Endothelial cell of umbilical vein (primary cell): ENCODE data around the gene ELF3. TPM values are rescaled to one million over a fixed set of nuclear protein-coding genes. Genes with fewer than 3 reads are reported as not detected.

Experiments used
- BruUV-seq: library from RNA; stranded (reverse); fragments of 400-500 nt; replicated peaks from 2 replicates; lab custom pipeline; 2021; lab: Mats Ljungman, UMichigan
- CTCF ChIA-PET: fragments of 300-600, 350-600 bp; sonication (Branson Sonifier 250); formaldehyde crosslinking; loops from one replicate; lab custom pipeline; 2021; ENCODE audit warnings: antibody characterized with exemption, inconsistent platforms; lab: Charles Lee
- POLR2A ChIA-PET: fragments of 300-600, 350-600 bp; sonication (Branson Sonifier 250); formaldehyde crosslinking; loops from one replicate; lab custom pipeline; 2021; ENCODE audit warnings: antibody characterized with exemption, inconsistent platforms; lab: Charles Lee
- DNase-seq: peaks from one replicate; pipeline ENCODE4 v3.0.0-alpha.2; 2011; ENCODE audit warnings: low read depth, low spot score
- FAIRE-seq: peaks from 2 replicates; lab custom pipeline; 2011; peaks lifted over from hg19 to GRCh38; lab: Jason Lieb, UNC
- H2AFZ ChIP-seq: 2 replicates; pipeline ENCODE4 v1.6.0; 2012; ENCODE audit warnings: low read depth, low read length, control low read depth, inconsistent platforms
- H3K27ac ChIP-seq: 2 replicates; pipeline ENCODE4 v1.5.1; 2011; ENCODE audit warnings: low read depth, mild to moderate bottlenecking, control low read depth, low read length, moderate library complexity; ENCODE audit not compliant: insufficient read depth
- H3K27me3 ChIP-seq, 2 experiments: 2 replicates each; pipeline versions ENCODE4 v1.6.0 to v1.6.1; 2011; ENCODE audit warnings: low read length in 2 of 2, mixed read lengths in 1 of 2; ENCODE audit not compliant: control insufficient read depth in 2 of 2, insufficient read depth in 2 of 2
- H3K36me3 ChIP-seq, 2 experiments: 2 replicates in 1 of 2; 3 replicates in 1 of 2; pipeline ENCODE4 v1.5.1; 2011; ENCODE audit warnings: low read length in 2 of 2, mild to moderate bottlenecking in 1 of 2, moderate library complexity in 1 of 2; ENCODE audit not compliant: control insufficient read depth in 2 of 2, insufficient read depth in 2 of 2; ENCODE audit errors: extremely low read depth in 1 of 2
- H3K4me1 ChIP-seq: 3 replicates; pipeline ENCODE4 v1.5.1; 2011; ENCODE audit warnings: mild to moderate bottlenecking, low read length; ENCODE audit not compliant: control insufficient read depth, insufficient read depth; ENCODE audit errors: extremely low read depth
- H3K4me2 ChIP-seq: 2 replicates; pipeline ENCODE4 v1.6.1; 2011; ENCODE audit warnings: low read length, control low read depth, mixed read lengths; ENCODE audit not compliant: insufficient read depth
- H3K4me3 ChIP-seq, 3 experiments: fragments of 200-600 bp in 1 of 3; sonication (generic), shearing (Covaris generic) in 1 of 3; replicated peaks in 1 of 3; 2 replicates each; pipeline ENCODE4 v1.5.1; 2011 to 2016; ENCODE audit warnings: control low read depth in 3 of 3, low read length in 3 of 3, mild to moderate bottlenecking in 2 of 3, inconsistent platforms in 1 of 3, low read depth in 1 of 3, moderate library complexity in 1 of 3; ENCODE audit not compliant: insufficient read depth in 1 of 3
- H3K79me2 ChIP-seq: 2 replicates; pipeline ENCODE4 v1.6.0; 2012; ENCODE audit warnings: low read length, inconsistent platforms; ENCODE audit not compliant: control insufficient read depth, insufficient read depth
- H3K9ac ChIP-seq: replicated peaks from 2 replicates; pipeline ENCODE3; 2011; ENCODE audit warnings: low read length, control low read depth; ENCODE audit not compliant: insufficient read depth; ENCODE audit errors: extremely low read depth
- H3K9me1 ChIP-seq: replicated peaks from 3 replicates; pipeline ENCODE4 v1.6.0; 2011; ENCODE audit warnings: mild to moderate bottlenecking, low read length; ENCODE audit not compliant: control insufficient read depth, insufficient read depth; ENCODE audit errors: extremely low read depth
- H3K9me3 ChIP-seq: replicated peaks from 2 replicates; pipeline ENCODE4 v1.5.1; 2012; ENCODE audit warnings: low read length, inconsistent platforms; ENCODE audit not compliant: control insufficient read depth, insufficient read depth
- H4K20me1 ChIP-seq: replicated peaks from 2 replicates; pipeline ENCODE3; 2011; ENCODE audit warnings: mild to moderate bottlenecking, low read length; ENCODE audit not compliant: control insufficient read depth, insufficient read depth; ENCODE audit errors: extremely low read depth
- GATA2 ChIP-seq: IDR thresholded peaks from 2 replicates; pipeline ENCODE4 v1.7.0; 2011; ENCODE audit warnings: low read depth, mild to moderate bottlenecking, moderate library complexity, mixed read lengths, low read length; ENCODE audit not compliant: insufficient read length, insufficient read depth
- dilution Hi-C: fragments of 300-500 bp; cut with MboI; formaldehyde crosslinking; loops from one replicate; pipeline ENCODE4 v1.15.0; 2019; ENCODE audit warnings: low sequenced_read_pairs; ENCODE audit not compliant: extremely low pct_ligation_motif_present
- intact Hi-C: fragments of 100-400 bp; cut with micrococcal nuclease; formaldehyde crosslinking; loops from one replicate; pipeline ENCODE4 v1.10.0; 2022
- polyA plus RNA-seq, 4 experiments: library from polyadenylated mRNA; depleted of rRNA in 3 of 4; stranded (reverse) in 3 of 4; unstranded in 1 of 4; fragments of >200 nt; gene quantifications; 2 replicates each; pipeline versions ENCODE4 v1.2.1 to v1.2.3, GENCODE V29; 2011 to 2012; ENCODE audit warnings: missing spikeins in 1 of 4
- total RNA-seq: library from RNA; stranded (reverse); gene quantifications from 2 replicates; pipeline ENCODE4 v1.2.3, GENCODE V29; 2021
- TF ChIP-seq, protein P1 (sequence below), 2 donors: IDR thresholded peaks; 1 replicate in 1 of 2; 2 replicates in 1 of 2; pipeline ENCODE4 v1.5.1; 2011; ENCODE audit warnings: low read length in 2 of 2, mild to moderate bottlenecking in 2 of 2, moderate library complexity in 2 of 2, control low read depth in 1 of 2, inconsistent platforms in 1 of 2, low read depth in 1 of 2; ENCODE audit not compliant: insufficient read depth in 1 of 2; ENCODE audit errors: extremely low read depth in 1 of 2

ELF3 gene
- total and polyA plus RNA-seq, 2 donors (not counting 3 experiments of a cell fraction or from before 2014, with no cell fraction given): 0.07 to 0.29 TPM

DNA sequence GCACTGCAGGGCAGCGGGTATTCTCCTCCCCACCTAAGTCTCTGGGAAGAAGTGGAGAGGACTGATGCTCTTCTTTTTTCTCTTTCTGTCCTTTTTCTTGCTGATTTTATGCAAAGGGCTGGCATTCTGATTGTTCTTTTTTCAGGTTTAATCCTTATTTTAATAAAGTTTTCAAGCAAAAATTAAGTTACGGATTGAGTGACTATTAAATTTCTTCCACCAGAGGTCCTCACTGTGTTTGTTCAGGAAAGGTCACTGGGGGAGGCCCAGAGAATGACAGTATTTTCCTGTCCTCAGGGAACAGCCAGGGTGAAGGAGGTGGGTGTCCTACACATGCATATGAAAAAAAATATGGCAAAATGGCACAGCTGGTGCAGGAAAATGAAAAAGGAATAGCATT is 4.4 kb upstream of the ELF3 start:
- H3K4me1 ChIP-seq: peaks cover 3% of the 10 kb centered on the region
- H3K9me3 ChIP-seq: no peaks in the 10 kb centered on the region
- no peak overlapping the region for H3K4me3 ChIP-seq
- DNase-seq: peak; percentile 33
- CTCF ChIA-PET: interaction anchor here (0.8 to 5.6 kb wide), 8 partner anchors 19 to 129 kb away, joined by 3 to 61 read pairs (median 8); partner anchors contain the start of gene GPR37L1
- BruUV-seq: no TSS peak
- no peaks in the 10 kb centered on the region for H3K9me1 ChIP-seq
- H3K36me3 ChIP-seq: peaks cover 12 to 23% of the 10 kb centered on the region in 2 experiments
- POLR2A ChIA-PET: no interaction called here
- no peak overlapping the region for H3K9ac ChIP-seq
- H2AFZ ChIP-seq: no peak overlapping the region
- TF ChIP-seq GATA2: no peak
- TF ChIP-seq, protein P1, sequence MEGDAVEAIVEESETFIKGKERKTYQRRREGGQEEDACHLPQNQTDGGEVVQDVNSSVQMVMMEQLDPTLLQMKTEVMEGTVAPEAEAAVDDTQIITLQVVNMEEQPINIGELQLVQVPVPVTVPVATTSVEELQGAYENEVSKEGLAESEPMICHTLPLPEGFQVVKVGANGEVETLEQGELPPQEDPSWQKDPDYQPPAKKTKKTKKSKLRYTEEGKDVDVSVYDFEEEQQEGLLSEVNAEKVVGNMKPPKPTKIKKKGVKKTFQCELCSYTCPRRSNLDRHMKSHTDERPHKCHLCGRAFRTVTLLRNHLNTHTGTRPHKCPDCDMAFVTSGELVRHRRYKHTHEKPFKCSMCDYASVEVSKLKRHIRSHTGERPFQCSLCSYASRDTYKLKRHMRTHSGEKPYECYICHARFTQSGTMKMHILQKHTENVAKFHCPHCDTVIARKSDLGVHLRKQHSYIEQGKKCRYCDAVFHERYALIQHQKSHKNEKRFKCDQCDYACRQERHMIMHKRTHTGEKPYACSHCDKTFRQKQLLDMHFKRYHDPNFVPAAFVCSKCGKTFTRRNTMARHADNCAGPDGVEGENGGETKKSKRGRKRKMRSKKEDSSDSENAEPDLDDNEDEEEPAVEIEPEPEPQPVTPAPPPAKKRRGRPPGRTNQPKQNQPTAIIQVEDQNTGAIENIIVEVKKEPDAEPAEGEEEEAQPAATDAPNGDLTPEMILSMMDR (IDR thresholded peaks at IDR 0.05; ENCODE audit: extremely low read depth in 1 of 2, insufficient read depth in 1 of 2, low read depth in 1 of 2, low read length in 2 of 2): peak; percentile 22 to 27
- FAIRE-seq: peak; percentile 52
- H3K79me2 ChIP-seq: no peaks in the 10 kb centered on the region
- intact Hi-C loops (no loop called here), dilution Hi-C loops (no loop called here)
- H4K20me1 ChIP-seq: no peaks in the 10 kb centered on the region
- no peak overlapping the region for H3K4me2 ChIP-seq
- H3K27ac ChIP-seq: no peak overlapping the region
- H3K27me3 ChIP-seq: no peaks in the 10 kb centered on the region

DNA sequence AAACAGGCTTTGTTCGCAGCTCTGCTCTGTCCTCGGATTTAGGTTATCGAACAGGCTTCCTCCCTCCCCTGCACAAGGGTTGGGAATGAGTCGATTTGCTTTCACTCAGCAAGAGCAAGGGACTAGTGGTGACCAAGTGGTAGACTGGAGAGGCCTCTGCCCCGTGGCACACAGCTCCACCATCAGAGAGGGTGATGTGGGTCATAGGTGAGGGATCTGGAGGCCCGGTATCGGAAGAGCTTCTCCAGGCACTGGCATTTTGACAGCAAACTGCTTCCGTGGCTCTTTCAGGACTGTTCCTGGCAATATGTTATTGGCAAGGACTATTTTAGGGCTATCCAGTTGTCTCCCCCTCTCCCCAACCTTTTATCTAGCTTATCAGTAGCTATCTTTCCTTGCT is 3.1 kb upstream of the ELF3 start:
- no peak for FAIRE-seq
- DNase-seq: no peak
- no peak overlapping the region for H3K27ac ChIP-seq
- H2AFZ ChIP-seq: no peak overlapping the region
- no peak overlapping the region for H3K4me3 ChIP-seq
- dilution Hi-C loops (no loop called here), intact Hi-C loops (no loop called here)
- H3K79me2 ChIP-seq: no peaks in the 10 kb centered on the region
- H4K20me1 ChIP-seq: no peaks in the 10 kb centered on the region
- no peak overlapping the region for H3K4me2 ChIP-seq
- POLR2A ChIA-PET: no interaction called here
- TF ChIP-seq, protein P1 (IDR thresholded peaks at IDR 0.05; ENCODE audit: extremely low read depth in 1 of 2, insufficient read depth in 1 of 2, low read depth in 1 of 2, low read length in 2 of 2): no peak
- H3K9ac ChIP-seq: no peak overlapping the region
- no peaks in the 10 kb centered on the region for H3K9me3 ChIP-seq
- peaks cover 7 to 15% of the 10 kb centered on the region in 2 experiments for H3K36me3 ChIP-seq
- CTCF ChIA-PET: interaction anchor here (0.6 to 5.6 kb wide), 11 partner anchors 8 to 144 kb away, joined by 3 to 61 read pairs (median 6); no protein-coding TSS in a partner anchor
- no peaks in the 10 kb centered on the region for H3K27me3 ChIP-seq
- H3K9me1 ChIP-seq: no peaks in the 10 kb centered on the region
- H3K4me1 ChIP-seq: peaks cover 3% of the 10 kb centered on the region
- no TSS peak for BruUV-seq
